ENCODE data around the gene ANKH.

DNA sequence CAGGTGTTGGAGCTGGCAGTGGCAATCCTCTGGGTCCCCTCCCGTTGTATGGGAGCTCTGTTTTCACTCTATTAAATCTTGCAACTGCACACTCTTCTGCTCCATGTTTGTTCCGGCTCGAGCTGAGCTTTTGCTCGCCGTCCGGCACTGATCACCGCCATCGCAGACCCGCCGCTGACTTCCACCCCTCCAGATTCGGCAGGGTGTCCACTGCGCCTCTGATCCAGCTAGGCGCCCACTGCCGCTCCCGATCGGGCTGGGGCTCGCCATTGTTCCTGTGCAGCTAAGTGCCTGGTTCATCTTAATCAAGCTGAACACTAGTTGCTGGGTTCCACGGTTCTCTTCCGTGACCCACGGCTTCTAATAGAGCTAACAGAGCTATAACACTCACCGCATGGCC, 23.2 kb downstream of the ANKH start:
- TF ChIP-seq TCF12 (IDR thresholded peaks at IDR 0.05; ENCODE audit: low read depth) (no peak), EGR1 (IDR thresholded peaks at IDR 0.05) (no peak), YY1 (IDR thresholded peaks at IDR 0.05; ENCODE audit: low read depth) (no peak), TEAD4 (IDR thresholded peaks at IDR 0.05) (no peak), TAF1 (IDR thresholded peaks at IDR 0.05; ENCODE audit: low read depth) (no peak), RAD21 (IDR thresholded peaks at IDR 0.05; ENCODE audit: low read depth) (no peak)

All from Ishikawa (cell line).